ENCODE results near the gene ZNF263.

Gene ZNF263

GRCh38 chr16:3282730-3283542 lies at the start of gene ZNF263:
TSS of gene ZNF263 (plus strand) at chr16:3283491. CDS start at chr16:3283819, 328 bp downstream.
- DNase-seq, result peak; percentile 98

- DNase-seq, result no peak
These were observed 48.8 kb upstream of the ZNF263 start for GRCh38 chr16:3234543-3234856.

GRCh38 chr16:3234857-3235561 lies 48.3 kb upstream of the ZNF263 start, which contains the start of gene ZNF200:
TSS of gene ZNF200 (minus strand) at chr16:3235158. CDS start at chr16:3233755, 1,403 bp downstream.
- DNase-seq, result peak; percentile 94

- no peak for DNase-seq
These were observed 47.2 kb upstream of the ZNF263 start for GRCh38 chr16:3235856-3236669.

GRCh38 chr16:3241761-3242160 lies 41.5 kb upstream of the ZNF263 start:
- DNase-seq, result no peak

- DNase-seq, result no peak
These were observed 40.6 kb upstream of the ZNF263 start for GRCh38 chr16:3242709-3243108.

- no peak for DNase-seq
These were observed 39.4 kb upstream of the ZNF263 start for GRCh38 chr16:3243882-3244281.

- no peak for DNase-seq
These were observed 37.3 kb upstream of the ZNF263 start for GRCh38 chr16:3246002-3246401.

GRCh38 chr16:3246876-3247275 lies 36.4 kb upstream of the ZNF263 start:
- DNase-seq, result no peak

GRCh38 chr16:3248596-3248995 lies 34.7 kb upstream of the ZNF263 start:
- no peak for DNase-seq

GRCh38 chr16:3249020-3249419 lies 34.3 kb upstream of the ZNF263 start:
- no peak for DNase-seq

GRCh38 chr16:3249451-3249850 lies 33.8 kb upstream of the ZNF263 start:
- DNase-seq, result no peak

GRCh38 chr16:3252967-3253366 lies 30.3 kb upstream of the ZNF263 start:
- DNase-seq, result no peak

GRCh38 chr16:3254309-3254708 lies 29.0 kb upstream of the ZNF263 start:
- DNase-seq, result no peak

GRCh38 chr16:3256146-3256865 lies 27.0 kb upstream of the ZNF263 start, which contains the start of gene MEFV:
TSS of gene MEFV (minus strand) at chr16:3256633. CDS start at chr16:3256587, 46 bp downstream.
- DNase-seq, result no peak

GRCh38 chr16:3256866-3257465 lies 26.3 kb upstream of the ZNF263 start:
- no peak for DNase-seq

- no peak for DNase-seq
These were observed 23.5 kb upstream of the ZNF263 start for GRCh38 chr16:3259836-3260235.

- no peak for DNase-seq
These were observed 20.8 kb upstream of the ZNF263 start for GRCh38 chr16:3262517-3262916.

GRCh38 chr16:3264137-3265036 lies 18.9 kb upstream of the ZNF263 start:
- peak; percentile 99 for DNase-seq

GRCh38 chr16:3266873-3267537 lies 16.3 kb upstream of the ZNF263 start:
- DNase-seq, result peak; percentile 30

- DNase-seq, result no peak
These were observed 15.0 kb upstream of the ZNF263 start for GRCh38 chr16:3268294-3268693.
